K562 (cell line): Measurements from ENCODE around the gene SLC23A2. TPM values are rescaled to one million over a fixed set of nuclear protein-coding genes. Genes with fewer than 3 reads are reported as not detected.

Source experiments
- ATAC-seq: fragments of 200-7000 bp; cut with Tn5 transposase; 3 replicates; pipeline ENCODE4 v1.9.1; 2020; ENCODE audit warnings: moderate library complexity
- BruUV-seq: library from RNA; stranded (reverse); fragments of 400-500 nt; replicated peaks from 2 replicates; lab custom pipeline; 2021; lab: Mats Ljungman, UMichigan
- CTCF ChIA-PET: fragments of 300-600 bp; formaldehyde crosslinking; extraction: SDS; loops from one replicate; lab custom pipeline; 2021; ENCODE audit warnings: low intra/inter-chr PET ratio; lab: Yijun Ruan, JAX
- POLR2A ChIA-PET: fragments of 300-600, 350-650 bp; sonication (Branson Sonifier 250); formaldehyde crosslinking; extraction: SDS; loops from one replicate; lab custom pipeline; 2021; ENCODE audit warnings: antibody characterized with exemption, inconsistent platforms; lab: Yijun Ruan, JAX
- DNase-seq, 4 experiments: peaks; one replicate each; pipeline versions ENCODE4 v3.0.0 to v3.0.0-alpha.2; 2011 to 2018; ENCODE audit warnings: low spot score in 3 of 4, mixed read lengths in 3 of 4; ENCODE audit errors: extremely low read depth in 1 of 4
- FAIRE-seq: peaks from 2 replicates; lab custom pipeline; 2011; peaks lifted over from hg19 to GRCh38; lab: Jason Lieb, UNC
- H2AFZ ChIP-seq: 2 replicates; pipeline ENCODE4 v1.6.0; 2011; ENCODE audit warnings: low read depth, low read length, control low read depth, inconsistent platforms
- H3K27ac ChIP-seq: fragments of 200-600 bp; 3 replicates; pipeline ENCODE4 v1.8.0; 2011; ENCODE audit warnings: low read depth, mild to moderate bottlenecking, control low read depth, inconsistent platforms, low read length, moderate library complexity, mixed read lengths; ENCODE audit errors: extremely low read depth
- H3K27me3 ChIP-seq, 2 experiments: fragments of 300-600 bp in 1 of 2; 2 replicates in 1 of 2; 3 replicates in 1 of 2; pipeline versions ENCODE4 v1.6.0 to v1.8.0; 2011; ENCODE audit warnings: inconsistent platforms in 2 of 2, low read length in 2 of 2, mild to moderate bottlenecking in 1 of 2, mixed read lengths in 1 of 2, moderate library complexity in 1 of 2; ENCODE audit not compliant: control insufficient read depth in 2 of 2, insufficient read depth in 2 of 2
- H3K36me3 ChIP-seq: fragments of 300-600 bp; 3 replicates; pipeline ENCODE4 v1.8.0; 2011; ENCODE audit warnings: mild to moderate bottlenecking, low read length, inconsistent platforms; ENCODE audit not compliant: control insufficient read depth, insufficient read depth
- H3K4me1 ChIP-seq, 2 experiments: fragments of 200-600 bp in 1 of 2; replicated peaks in 1 of 2; 2 replicates in 1 of 2; 3 replicates in 1 of 2; pipeline versions ENCODE4 v1.5.1 to v1.8.0; 2011; ENCODE audit warnings: inconsistent platforms in 2 of 2, low read length in 2 of 2, mild to moderate bottlenecking in 1 of 2, mixed read lengths in 1 of 2, moderate library complexity in 1 of 2; ENCODE audit not compliant: control insufficient read depth in 2 of 2, insufficient read depth in 2 of 2
- H3K4me2 ChIP-seq: 2 replicates; pipeline ENCODE4 v1.6.1; 2011; ENCODE audit warnings: low read length, control low read depth, inconsistent platforms, mixed read lengths; ENCODE audit not compliant: insufficient read depth
- H3K4me3 ChIP-seq: fragments of 200-600 bp; sonication (generic), shearing (Covaris generic); 2 replicates; pipeline ENCODE4 v1.5.1; 2016; ENCODE audit warnings: control low read depth, inconsistent platforms
- H3K79me2 ChIP-seq: fragments of 200-600 bp; 3 replicates; pipeline ENCODE4 v1.8.0; 2011; ENCODE audit warnings: low read length, inconsistent platforms; ENCODE audit not compliant: control insufficient read depth, insufficient read depth
- H3K9ac ChIP-seq, 2 experiments: 2 replicates each; pipeline versions ENCODE4 v1.6.0 to v1.6.1; 2011; ENCODE audit warnings: low read depth in 2 of 2, low read length in 2 of 2, control low read depth in 1 of 2, inconsistent platforms in 1 of 2, mild to moderate bottlenecking in 1 of 2, mixed read lengths in 1 of 2; ENCODE audit not compliant: insufficient read depth in 1 of 2
- H3K9me1 ChIP-seq: one replicate; pipeline ENCODE4 v1.6.0; 2011; ENCODE audit warnings: inconsistent platforms, mild to moderate bottlenecking, low read length, moderate library complexity; ENCODE audit not compliant: control insufficient read depth, insufficient read depth
- H3K9me3 ChIP-seq: replicated peaks from 2 replicates; pipeline ENCODE4 v1.5.1; 2011; ENCODE audit warnings: low read depth, low read length, inconsistent platforms; ENCODE audit not compliant: control insufficient read depth, insufficient read depth
- H4K20me1 ChIP-seq: replicated peaks from 2 replicates; pipeline ENCODE4 v1.6.1; 2011; ENCODE audit warnings: low read length, inconsistent platforms, mixed read lengths; ENCODE audit not compliant: control insufficient read depth, insufficient read depth
- BRCA1 ChIP-seq, 2 experiments: fragments of 450-650 bp in 1 of 2; sonication (generic) in 1 of 2; formaldehyde crosslinking in 1 of 2; IDR thresholded peaks; 2 replicates each; pipeline versions ENCODE4 v1.5.0 to v1.6.1; 2017 to 2020; ENCODE audit warnings: mild to moderate bottlenecking in 1 of 2, missing genetic modification reagents in 1 of 2
- CEBPG ChIP-seq, 3 experiments: fragments of 200-800 bp in 1 of 3; sonication (Bioruptor generic) in 1 of 3; sonication (generic) in 1 of 3; formaldehyde crosslinking in 1 of 3; IDR thresholded peaks in 2 of 3; conservative IDR thresholded peaks in 1 of 3; 2 replicates each; pipeline versions ENCODE4 v1.6.1 to v1.8.0; 2016 to 2022; ENCODE audit warnings: missing compliant biosample characterization in 2 of 3, missing genetic modification characterization in 2 of 3, mild to moderate bottlenecking in 1 of 3, missing genetic modification reagents in 1 of 3
- FUS ChIP-seq: fragments of 200-400 bp; formaldehyde crosslinking; optimal IDR thresholded peaks from 2 replicates; pipeline ENCODE3; 2017; ENCODE audit warnings: low read depth, low read length
- MCM7 ChIP-seq, 2 experiments: fragments of 450-650 bp; IDR thresholded peaks; 2 replicates each; pipeline ENCODE4 v1.6.1; 2016 to 2018
- MEF2A ChIP-seq: IDR thresholded peaks from 2 replicates; pipeline ENCODE4 v1.6.1; 2011; ENCODE audit warnings: low read depth, mild to moderate bottlenecking, low read length, moderate library complexity; ENCODE audit not compliant: control insufficient read depth
- MYNN ChIP-seq, 2 experiments: sonication (generic); formaldehyde crosslinking in 1 of 2; IDR thresholded peaks; 2 replicates each; pipeline versions ENCODE4 v1.5.0 to v1.6.1; 2016 to 2020; ENCODE audit warnings: antibody characterized with exemption in 1 of 2, missing genetic modification reagents in 1 of 2
- PHF21A ChIP-seq: fragments of 450-650 bp; IDR thresholded peaks from 2 replicates; pipeline ENCODE4 v1.6.1; 2017; ENCODE audit warnings: low read depth, borderline replicate concordance
- RB1 ChIP-seq: fragments of 450-650 bp; IDR thresholded peaks from 2 replicates; pipeline ENCODE4 v1.6.1; 2017; ENCODE audit warnings: low read depth, mild to moderate bottlenecking
- SPI1 ChIP-seq: IDR thresholded peaks from 2 replicates; pipeline ENCODE4 v1.6.1; 2011; ENCODE audit warnings: low read depth, low read length, control low read depth, borderline replicate concordance
- ZNF24 ChIP-seq: fragments of 450-650 bp; IDR thresholded peaks from 2 replicates; pipeline ENCODE4 v1.6.1; 2016
- WGBS: fragments of 100-300 bp; shearing (Covaris generic); methylation state at CpG from one replicate; pipeline ENCODE4 v1.1.6; 2016; ENCODE audit warnings: low coverage, mixed read lengths; ENCODE audit not compliant: insufficient coverage; ENCODE audit errors: missing lambda C conversion rate; 5-methylcytosine and 5-hydroxymethylcytosine counted together
- in situ Hi-C: fragments of 300-500 bp; cut with MboI; formaldehyde crosslinking; loops from 4 replicates; pipeline ENCODE4 v1.15.0; 2018; ENCODE audit warnings: inconsistent platforms, mixed read lengths
- intact Hi-C: fragments of 100-400 bp; cut with micrococcal nuclease; formaldehyde crosslinking; loops from 2 replicates; pipeline ENCODE4 v1.14.2; 2022
- polyA plus RNA-seq, 8 experiments: library from polyadenylated mRNA; depleted of rRNA in 4 of 8; stranded (reverse) in 5 of 8; unstranded in 3 of 8; fragments of >200 nt; fragmentation: Nextera tagmentation in 2 of 8; fragmentation: Illumina TruSeq in 1 of 8; extraction: Ambion mirVana in 2 of 8; extraction: Trizol in 1 of 8; gene quantifications; 2 replicates each; pipeline versions ENCODE4 v1.2.1 to v1.2.3, GENCODE V29; 2011 to 2014; ENCODE audit warnings: inconsistent platforms in 1 of 8, missing spikeins in 1 of 8
- total RNA-seq, 7 experiments: library from RNA; depleted of rRNA in 6 of 7; stranded (reverse); fragments of >200 nt in 6 of 7; fragmentation: Illumina TruSeq in 2 of 7; extraction: Trizol in 2 of 7; gene quantifications; 2 replicates each; pipeline versions ENCODE4 v1.2.1 to v1.2.3, GENCODE V29; 2011 to 2021; ENCODE audit warnings: low replicate concordance in 1 of 7
- TF ChIP-seq, protein P1 (sequence below): fragments of 250-450 bp; sonication (Bioruptor Pico); IDR thresholded peaks from 2 replicates; pipeline ENCODE4 v1.5.1; 2021; ENCODE audit warnings: mild to moderate bottlenecking
- TF ChIP-seq, protein P2 (sequence below): sonication (generic); formaldehyde crosslinking; IDR thresholded peaks from 2 replicates; pipeline ENCODE4 v1.8.0; 2023; ENCODE audit warnings: missing genetic modification reagents, mild to moderate bottlenecking, borderline replicate concordance
- TF ChIP-seq, protein P3 (sequence below): fragments of 450-650 bp; formaldehyde crosslinking; conservative IDR thresholded peaks from 2 replicates; pipeline ENCODE4 v1.4.0; 2022; ENCODE audit warnings: mild to moderate bottlenecking, missing genetic modification characterization

Gene SLC23A2
- total and polyA plus RNA-seq, 9 of the 15 experiments (the other 6 are each of a cell fraction or from before 2014, with no cell fraction given), result 0.39 to 6.7 (median 3.2) TPM

DNA sequence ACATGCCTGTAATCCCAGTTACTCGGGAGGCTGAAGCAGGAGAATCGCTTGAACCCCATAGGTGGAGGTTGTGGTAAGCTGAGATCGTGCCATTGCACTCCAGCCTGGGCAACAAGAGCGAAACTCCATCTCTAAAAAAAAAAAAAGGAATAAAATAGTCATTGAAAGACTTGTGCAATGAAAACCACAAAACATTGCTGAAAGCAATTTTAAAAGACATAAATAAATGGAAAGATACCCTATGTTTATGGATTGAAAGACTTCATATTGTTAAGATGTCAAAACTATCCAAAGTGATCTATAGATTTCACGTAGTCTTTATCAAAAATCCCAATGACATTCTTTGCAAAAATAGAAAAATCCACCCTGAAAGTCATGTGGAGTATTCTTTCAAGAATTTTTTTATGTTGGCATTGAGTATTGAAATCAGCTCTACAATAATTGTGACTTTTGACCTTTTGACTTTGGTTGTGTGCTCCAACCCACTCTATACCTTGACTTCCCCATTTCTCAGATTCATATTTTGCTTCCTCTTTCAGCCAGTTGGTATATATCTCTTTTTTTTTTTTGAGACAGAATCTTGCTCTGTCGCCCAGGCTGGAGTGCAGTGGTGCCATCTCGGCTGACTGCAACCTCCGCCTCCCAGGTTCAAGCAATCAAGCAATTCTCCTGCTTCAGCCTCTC, 45.5 kb upstream of the SLC23A2 start:
- Histone ChIP-seq H3K36me3 (no peaks in the 10 kb centered on the region), H4K20me1 (no peaks in the 10 kb centered on the region), H3K4me3 (no peak overlapping the region), H3K27me3 (peaks cover 0 to 8% of the 10 kb centered on the region in 2 experiments; a peak in 2 of 5 replicates), H3K4me2 (no peak overlapping the region), H3K9ac (no peak overlapping the region), H3K4me1 (no peaks in the 10 kb centered on the region), H3K9me3 (no peaks in the 10 kb centered on the region), H3K79me2 (no peaks in the 10 kb centered on the region), H3K27ac (no peak overlapping the region), H3K9me1 (no peaks in the 10 kb centered on the region), H2AFZ (no peak overlapping the region)
- CTCF ChIA-PET, result no interaction called here
- intact Hi-C loops, result no loop called here
- POLR2A ChIA-PET, result no interaction called here
- no TSS peak for BruUV-seq
- 3% methylated on average over 5 of the region's 8 CpGs for WGBS
- no peak for FAIRE-seq
- no peak for DNase-seq
- in situ Hi-C loops, result no loop called here
- ATAC-seq, result no peak
- TF ChIP-seq BRCA1 (IDR thresholded peaks at IDR 0.05), result no peak
- no peak for TF ChIP-seq BRCA1 (CRISPR knock-in tag; IDR thresholded peaks at IDR 0.05)
- no peak for TF ChIP-seq MYNN (IDR thresholded peaks at IDR 0.05)
- TF ChIP-seq MYNN (CRISPR knock-in tag; IDR thresholded peaks at IDR 0.05), result no peak
- TF ChIP-seq PHF21A, result no peak
- TF ChIP-seq MEF2A, result no peak
- no peak for TF ChIP-seq MCM7 (IDR thresholded peaks at IDR 0.05)
- TF ChIP-seq, protein P1, sequence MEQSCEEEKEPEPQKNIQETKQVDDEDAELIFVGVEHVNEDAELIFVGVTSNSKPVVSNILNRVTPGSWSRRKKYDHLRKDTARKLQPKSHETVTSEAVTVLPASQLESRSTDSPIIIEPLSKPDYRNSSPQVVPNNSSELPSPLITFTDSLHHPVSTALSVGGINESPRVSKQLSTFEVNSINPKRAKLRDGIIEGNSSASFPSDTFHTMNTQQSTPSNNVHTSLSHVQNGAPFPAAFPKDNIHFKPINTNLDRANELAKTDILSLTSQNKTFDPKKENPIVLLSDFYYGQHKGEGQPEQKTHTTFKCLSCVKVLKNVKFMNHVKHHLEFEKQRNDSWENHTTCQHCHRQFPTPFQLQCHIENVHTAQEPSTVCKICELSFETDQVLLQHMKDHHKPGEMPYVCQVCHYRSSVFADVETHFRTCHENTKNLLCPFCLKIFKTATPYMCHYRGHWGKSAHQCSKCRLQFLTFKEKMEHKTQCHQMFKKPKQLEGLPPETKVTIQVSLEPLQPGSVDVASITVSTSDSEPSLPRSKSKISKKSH (CRISPR knock-in tag), result no peak
- no peak for TF ChIP-seq ZNF24
- no peak for TF ChIP-seq CEBPG (CRISPR knock-in tag; IDR thresholded peaks at IDR 0.05)
- TF ChIP-seq CEBPG (tag; conservative IDR thresholded peaks at IDR 0.05 in 1 of 2, IDR thresholded peaks at IDR 0.05 in 1 of 2), result no peak
- TF ChIP-seq, protein P2, sequence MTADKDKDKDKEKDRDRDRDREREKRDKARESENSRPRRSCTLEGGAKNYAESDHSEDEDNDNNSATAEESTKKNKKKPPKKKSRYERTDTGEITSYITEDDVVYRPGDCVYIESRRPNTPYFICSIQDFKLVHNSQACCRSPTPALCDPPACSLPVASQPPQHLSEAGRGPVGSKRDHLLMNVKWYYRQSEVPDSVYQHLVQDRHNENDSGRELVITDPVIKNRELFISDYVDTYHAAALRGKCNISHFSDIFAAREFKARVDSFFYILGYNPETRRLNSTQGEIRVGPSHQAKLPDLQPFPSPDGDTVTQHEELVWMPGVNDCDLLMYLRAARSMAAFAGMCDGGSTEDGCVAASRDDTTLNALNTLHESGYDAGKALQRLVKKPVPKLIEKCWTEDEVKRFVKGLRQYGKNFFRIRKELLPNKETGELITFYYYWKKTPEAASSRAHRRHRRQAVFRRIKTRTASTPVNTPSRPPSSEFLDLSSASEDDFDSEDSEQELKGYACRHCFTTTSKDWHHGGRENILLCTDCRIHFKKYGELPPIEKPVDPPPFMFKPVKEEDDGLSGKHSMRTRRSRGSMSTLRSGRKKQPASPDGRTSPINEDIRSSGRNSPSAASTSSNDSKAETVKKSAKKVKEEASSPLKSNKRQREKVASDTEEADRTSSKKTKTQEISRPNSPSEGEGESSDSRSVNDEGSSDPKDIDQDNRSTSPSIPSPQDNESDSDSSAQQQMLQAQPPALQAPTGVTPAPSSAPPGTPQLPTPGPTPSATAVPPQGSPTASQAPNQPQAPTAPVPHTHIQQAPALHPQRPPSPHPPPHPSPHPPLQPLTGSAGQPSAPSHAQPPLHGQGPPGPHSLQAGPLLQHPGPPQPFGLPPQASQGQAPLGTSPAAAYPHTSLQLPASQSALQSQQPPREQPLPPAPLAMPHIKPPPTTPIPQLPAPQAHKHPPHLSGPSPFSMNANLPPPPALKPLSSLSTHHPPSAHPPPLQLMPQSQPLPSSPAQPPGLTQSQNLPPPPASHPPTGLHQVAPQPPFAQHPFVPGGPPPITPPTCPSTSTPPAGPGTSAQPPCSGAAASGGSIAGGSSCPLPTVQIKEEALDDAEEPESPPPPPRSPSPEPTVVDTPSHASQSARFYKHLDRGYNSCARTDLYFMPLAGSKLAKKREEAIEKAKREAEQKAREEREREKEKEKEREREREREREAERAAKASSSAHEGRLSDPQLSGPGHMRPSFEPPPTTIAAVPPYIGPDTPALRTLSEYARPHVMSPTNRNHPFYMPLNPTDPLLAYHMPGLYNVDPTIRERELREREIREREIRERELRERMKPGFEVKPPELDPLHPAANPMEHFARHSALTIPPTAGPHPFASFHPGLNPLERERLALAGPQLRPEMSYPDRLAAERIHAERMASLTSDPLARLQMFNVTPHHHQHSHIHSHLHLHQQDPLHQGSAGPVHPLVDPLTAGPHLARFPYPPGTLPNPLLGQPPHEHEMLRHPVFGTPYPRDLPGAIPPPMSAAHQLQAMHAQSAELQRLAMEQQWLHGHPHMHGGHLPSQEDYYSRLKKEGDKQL (CRISPR knock-in tag), result no peak
- no peak for TF ChIP-seq RB1
- TF ChIP-seq FUS, result no peak
- TF ChIP-seq SPI1, result peak; percentile 54; the same call in 1 of the 2 replicates
- TF ChIP-seq, protein P3, sequence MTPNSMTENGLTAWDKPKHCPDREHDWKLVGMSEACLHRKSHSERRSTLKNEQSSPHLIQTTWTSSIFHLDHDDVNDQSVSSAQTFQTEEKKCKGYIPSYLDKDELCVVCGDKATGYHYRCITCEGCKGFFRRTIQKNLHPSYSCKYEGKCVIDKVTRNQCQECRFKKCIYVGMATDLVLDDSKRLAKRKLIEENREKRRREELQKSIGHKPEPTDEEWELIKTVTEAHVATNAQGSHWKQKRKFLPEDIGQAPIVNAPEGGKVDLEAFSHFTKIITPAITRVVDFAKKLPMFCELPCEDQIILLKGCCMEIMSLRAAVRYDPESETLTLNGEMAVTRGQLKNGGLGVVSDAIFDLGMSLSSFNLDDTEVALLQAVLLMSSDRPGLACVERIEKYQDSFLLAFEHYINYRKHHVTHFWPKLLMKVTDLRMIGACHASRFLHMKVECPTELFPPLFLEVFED, result no peak
